GM18526 (cell line): Measurements from ENCODE around the gene ALS2.

Experiments used
- POLR2A ChIP-seq: IDR thresholded peaks from 3 replicates; pipeline ENCODE4 v1.6.1; 2011; ENCODE audit not compliant: insufficient read length; ENCODE audit errors: extremely low read depth

ALS2 gene

GRCh38 chr2:201775326-201775725, 5.4 kb downstream of the ALS2 start:
- no peak for TF ChIP-seq POLR2A

GRCh38 chr2:201774546-201774945, 6.2 kb downstream of the ALS2 start:
- no peak for TF ChIP-seq POLR2A

- no peak for TF ChIP-seq POLR2A
These were observed 6.7 kb downstream of the ALS2 start for GRCh38 chr2:201773990-201774389.

- TF ChIP-seq POLR2A = no peak
These were observed 10.9 kb downstream of the ALS2 start for GRCh38 chr2:201769666-201770373.

DNA sequence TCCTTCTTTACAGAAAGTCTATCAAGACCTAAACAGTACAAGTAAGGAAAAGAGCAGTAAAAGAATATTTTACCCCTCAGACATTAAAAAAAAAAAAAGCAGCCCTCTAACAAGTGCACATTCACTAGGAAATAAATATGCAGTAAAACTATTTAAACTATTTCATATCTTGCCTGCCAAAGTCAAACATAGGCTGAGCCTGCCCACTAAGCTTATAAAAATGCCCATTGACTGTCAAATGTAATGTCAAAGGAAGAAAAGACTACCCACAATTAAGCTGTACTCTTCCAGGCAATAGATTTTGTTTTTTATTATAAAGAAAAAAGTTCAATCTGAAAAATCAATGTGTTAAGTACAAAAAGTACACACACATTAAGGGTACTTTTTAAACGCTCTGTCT, 11.8 kb downstream of the ALS2 start:
- TF ChIP-seq POLR2A = no peak

DNA sequence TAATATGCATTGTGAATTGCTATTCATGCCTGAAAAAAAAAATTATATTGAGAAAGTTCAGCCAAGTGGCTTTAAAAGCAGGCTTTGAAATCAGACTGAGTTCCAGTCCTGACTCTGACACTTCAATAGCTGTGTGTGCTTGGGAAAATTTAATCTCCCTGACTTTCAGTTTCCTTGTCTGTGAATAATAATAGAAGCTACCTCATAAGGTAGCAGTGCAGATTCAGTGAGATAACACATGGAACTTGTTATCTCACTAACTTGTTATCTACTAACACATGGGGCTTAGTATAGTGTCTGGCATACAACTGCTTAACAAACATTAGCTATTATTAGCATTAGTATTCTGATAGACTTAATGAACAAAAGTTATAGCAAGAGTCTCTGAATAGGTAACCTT, 14.9 kb downstream of the ALS2 start:
- no peak for TF ChIP-seq POLR2A

DNA sequence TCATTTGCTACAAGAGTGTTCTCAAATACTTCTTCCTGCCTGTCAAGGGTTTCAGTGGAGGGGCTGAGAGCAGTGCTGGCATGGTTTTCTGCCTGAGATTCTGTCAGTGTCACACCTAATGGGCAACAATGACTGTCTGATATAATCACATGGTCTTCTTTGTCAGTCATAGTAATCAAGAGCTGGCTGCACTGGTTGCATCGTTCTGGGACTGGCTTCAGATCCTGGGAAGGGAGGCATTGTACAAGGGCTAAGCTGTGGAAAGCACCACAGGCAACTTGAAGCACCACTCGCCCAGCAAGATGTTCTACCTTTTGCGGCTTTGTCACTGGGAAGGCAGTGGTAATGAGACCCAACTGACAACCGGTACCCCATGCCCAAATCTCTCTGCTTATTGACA, 19.6 kb downstream of the ALS2 start:
- TF ChIP-seq POLR2A = no peak

DNA sequence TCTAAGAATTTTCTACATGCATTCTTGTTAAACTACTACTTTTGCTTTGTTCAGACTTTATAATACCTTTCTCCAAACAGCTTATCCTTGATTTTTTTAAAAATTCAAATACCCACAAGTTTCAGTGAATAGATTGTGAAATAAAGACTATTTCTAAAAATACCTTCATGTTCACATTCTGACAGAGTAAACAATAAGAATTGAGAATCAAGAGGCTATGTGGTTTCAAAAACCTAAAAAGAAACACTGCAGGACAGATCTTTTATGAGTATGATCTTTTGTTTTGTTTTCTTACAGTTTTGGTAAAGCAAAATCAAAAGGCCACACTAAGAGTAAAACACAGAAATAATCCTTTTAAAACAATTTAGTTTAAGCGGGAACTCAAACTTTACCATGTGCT, 21.2 kb downstream of the ALS2 start:
- TF ChIP-seq POLR2A = no peak

- TF ChIP-seq POLR2A = no peak
These were observed 21.9 kb downstream of the ALS2 start for GRCh38 chr2:201758873-201759272.

DNA sequence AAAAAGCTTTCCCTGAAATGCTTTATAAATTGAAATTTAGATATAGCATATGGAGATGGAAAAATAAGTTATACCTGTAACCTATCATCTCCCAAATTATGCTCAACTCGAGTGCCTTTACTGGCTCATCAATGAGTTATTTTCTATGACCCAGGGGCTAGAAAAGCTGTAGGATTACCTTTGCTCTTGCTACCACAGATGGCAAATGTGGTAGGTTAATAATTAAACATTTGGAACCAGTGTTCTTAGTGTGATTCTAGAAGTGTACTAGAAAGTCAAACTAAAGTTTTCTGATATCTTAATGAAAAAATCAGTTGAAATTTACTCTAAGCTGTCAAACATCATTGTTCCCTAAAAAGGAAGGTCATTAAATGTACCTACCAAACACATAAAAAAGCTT, 22.5 kb downstream of the ALS2 start:
- no peak for TF ChIP-seq POLR2A

DNA sequence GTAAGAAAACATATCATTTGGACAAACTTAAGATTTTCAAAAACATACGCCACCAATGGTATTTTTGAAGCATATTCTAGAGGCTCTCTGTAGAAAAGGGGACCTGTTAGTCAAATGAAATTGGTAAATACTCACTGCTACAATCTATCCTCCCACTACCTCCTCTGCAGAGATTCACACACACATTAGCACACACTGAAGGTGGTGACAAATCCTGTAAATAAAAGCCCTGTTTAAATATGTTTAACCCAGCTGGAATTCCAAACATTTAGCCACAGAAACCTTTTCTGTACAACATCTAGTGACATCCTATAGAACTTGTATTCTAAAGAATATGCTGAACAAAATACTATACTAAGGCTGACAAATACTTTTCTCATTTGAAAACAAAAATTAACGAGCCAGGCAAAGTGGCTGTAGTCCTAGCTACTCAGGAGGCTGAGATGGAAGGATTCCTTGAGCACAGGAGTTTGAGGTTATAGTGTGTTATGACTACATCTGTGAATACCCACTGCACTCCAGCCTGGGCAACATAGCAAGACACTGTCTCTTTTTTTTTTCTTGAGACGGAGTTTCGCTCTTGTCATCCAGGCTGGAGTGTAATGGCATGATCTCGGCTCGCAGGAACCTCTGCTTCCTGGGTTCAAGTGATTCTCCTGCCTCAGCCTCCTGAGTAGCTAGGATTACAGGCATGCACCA, 25.9 kb downstream of the ALS2 start:
- no peak for TF ChIP-seq POLR2A

- TF ChIP-seq POLR2A = no peak
These were observed 29.2 kb downstream of the ALS2 start for GRCh38 chr2:201751566-201751965.

DNA sequence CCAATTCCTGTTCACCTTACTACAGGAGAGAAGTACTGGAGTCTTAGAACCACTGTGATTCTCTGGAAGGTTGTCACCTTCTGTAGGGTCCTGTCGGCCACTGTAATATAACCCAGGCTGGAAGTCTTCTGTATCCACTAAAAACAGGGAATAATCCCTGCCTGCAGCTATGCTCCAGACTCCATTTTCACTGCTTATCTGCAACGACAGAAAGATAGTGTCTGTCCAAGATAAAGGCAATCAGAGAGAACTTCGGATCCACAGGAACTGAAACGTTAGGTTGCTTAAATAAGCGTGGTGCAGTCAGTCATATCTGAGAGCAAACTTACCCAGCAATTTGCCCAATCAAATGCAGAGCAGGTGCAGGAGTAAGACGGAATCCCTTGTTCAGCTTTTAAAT, 34.2 kb downstream of the ALS2 start:
- TF ChIP-seq POLR2A = no peak

GRCh38 chr2:201735486-201735885, 45.2 kb downstream of the ALS2 start:
- no peak for TF ChIP-seq POLR2A

- no peak for TF ChIP-seq POLR2A
These were observed 46.6 kb downstream of the ALS2 start for GRCh38 chr2:201734111-201734510.

DNA sequence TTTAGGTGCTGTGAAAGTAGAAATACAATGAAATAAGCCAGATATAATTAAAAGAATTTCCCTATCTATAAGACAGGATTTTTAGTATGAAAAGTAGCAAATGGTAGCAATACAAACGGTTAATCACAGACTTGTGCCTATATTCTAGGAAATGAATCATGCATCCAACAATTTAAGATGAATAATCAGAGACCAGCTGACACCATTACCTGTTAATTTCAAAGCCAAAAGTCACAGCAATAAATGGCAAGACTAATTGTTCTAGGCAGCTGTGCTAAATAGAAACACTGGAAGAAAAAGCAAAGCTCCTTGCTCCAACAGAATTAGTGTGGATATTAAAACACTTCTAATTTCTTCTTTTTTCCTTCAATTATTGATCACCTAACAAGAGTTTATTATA, 47.2 kb downstream of the ALS2 start:
- TF ChIP-seq POLR2A = no peak
